Natural killer cell (primary cell): ENCODE data around the gene CD38. TPM values are rescaled to one million over a fixed set of nuclear protein-coding genes. Genes with fewer than 3 reads are reported as not detected.

Experiments used
- total RNA-seq, 4 donors: library from RNA; stranded (reverse); fragments of 120-200 nt in 1 of 4; gene quantifications; one replicate each; pipeline versions ENCODE4 v1.2.3 to v1.2.4, GENCODE V29; 2013 to 2022

Gene CD38
- total RNA-seq, 3 donors from 2014 or later (not counting 1 experiment from before 2014, with no cell fraction given), result 91.8 to 124 (median 98.8) TPM

Other genes with a start within 250 kb of the CD38 start
- 100 to 1,000 TPM in 1 of 3 donors, 10 to 100 TPM in 2; 80.2 to 111 (median 92.8) TPM for gene FBXL5, start 123.0 kb upstream of the CD38 start, total RNA-seq
- 10 to 100 TPM; 14.3 to 15.6 (median 14.5) TPM for gene FAM200B, start 96.5 kb upstream of the CD38 start, total RNA-seq
- gene BST1, start 75.3 kb upstream of the CD38 start, total RNA-seq, result 1 to 10 TPM; 1.8 to 6.4 (median 2.2) TPM
- gene FGFBP1, start 160.4 kb downstream of the CD38 start, total RNA-seq, result not detected
- 100 to 1,000 TPM; 644 to 736 (median 713) TPM for gene FGFBP2, start 184.8 kb downstream of the CD38 start, total RNA-seq